GM23338 (cell line): ENCODE measurements around the gene SH2D3C.

Source experiments
- ZNF114 ChIP-seq: fragments of 250-450 bp; sonication (Bioruptor Pico); IDR thresholded peaks from 2 replicates; pipeline ENCODE4 v1.5.0; 2020; ENCODE audit warnings: mild to moderate bottlenecking, moderate library complexity
- TF ChIP-seq, protein P1 (sequence below), 2 experiments: fragments of 200-600 bp in 1 of 2; sonication (generic) in 1 of 2; conservative IDR thresholded peaks; 2 replicates each; pipeline versions ENCODE4 v1.5.1 to v1.6.1; 2016 to 2017; ENCODE audit warnings: antibody characterized with exemption in 2 of 2, low read depth in 2 of 2, mild to moderate bottlenecking in 2 of 2, moderate library complexity in 1 of 2

- TF ChIP-seq, protein P1, sequence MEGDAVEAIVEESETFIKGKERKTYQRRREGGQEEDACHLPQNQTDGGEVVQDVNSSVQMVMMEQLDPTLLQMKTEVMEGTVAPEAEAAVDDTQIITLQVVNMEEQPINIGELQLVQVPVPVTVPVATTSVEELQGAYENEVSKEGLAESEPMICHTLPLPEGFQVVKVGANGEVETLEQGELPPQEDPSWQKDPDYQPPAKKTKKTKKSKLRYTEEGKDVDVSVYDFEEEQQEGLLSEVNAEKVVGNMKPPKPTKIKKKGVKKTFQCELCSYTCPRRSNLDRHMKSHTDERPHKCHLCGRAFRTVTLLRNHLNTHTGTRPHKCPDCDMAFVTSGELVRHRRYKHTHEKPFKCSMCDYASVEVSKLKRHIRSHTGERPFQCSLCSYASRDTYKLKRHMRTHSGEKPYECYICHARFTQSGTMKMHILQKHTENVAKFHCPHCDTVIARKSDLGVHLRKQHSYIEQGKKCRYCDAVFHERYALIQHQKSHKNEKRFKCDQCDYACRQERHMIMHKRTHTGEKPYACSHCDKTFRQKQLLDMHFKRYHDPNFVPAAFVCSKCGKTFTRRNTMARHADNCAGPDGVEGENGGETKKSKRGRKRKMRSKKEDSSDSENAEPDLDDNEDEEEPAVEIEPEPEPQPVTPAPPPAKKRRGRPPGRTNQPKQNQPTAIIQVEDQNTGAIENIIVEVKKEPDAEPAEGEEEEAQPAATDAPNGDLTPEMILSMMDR (conservative IDR thresholded peaks at IDR 0.05; ENCODE audit: low read depth in 2 of 2) = no peak
- no peak for TF ChIP-seq ZNF114
Observed at GRCh38 chr9:127689329-127690000, 89.0 kb downstream of the SH2D3C start.
